GM23338 (cell line): ENCODE data around the gene CMKLR1. TPM values are rescaled to one million over a fixed set of nuclear protein-coding genes. Genes with fewer than 3 reads are reported as not detected.

ENCODE experiments used
- ATAC-seq: fragments of 200-7000 bp; cut with Tn5 transposase; 3 replicates; pipeline ENCODE4 v1.9.1; 2020
- DNase-seq: peaks from one replicate; pipeline ENCODE4 v3.0.0-alpha.2; 2015; ENCODE audit warnings: low spot score
- H2AFZ ChIP-seq: fragments of 200-600 bp; sonication (generic); 2 replicates; pipeline ENCODE4 v1.8.0; 2016; ENCODE audit warnings: antibody characterized with exemption, mild to moderate bottlenecking, moderate library complexity
- H3F3A ChIP-seq: fragments of 200-600 bp; sonication (generic); replicated peaks from 2 replicates; pipeline ENCODE4 v1.8.0; 2017; ENCODE audit warnings: antibody characterized with exemption, mixed run types, low read depth
- H3K27ac ChIP-seq: fragments of 200-600 bp; sonication (generic); 2 replicates; pipeline ENCODE4 v1.6.1; 2016; ENCODE audit warnings: low read depth
- H3K27me3 ChIP-seq: fragments of 200-600 bp; sonication (generic); 2 replicates; pipeline ENCODE4 v1.8.0; 2016; ENCODE audit warnings: mild to moderate bottlenecking, mixed run types, moderate library complexity; ENCODE audit not compliant: insufficient read depth
- H3K36me3 ChIP-seq: fragments of 200-600 bp; sonication (generic); 2 replicates; pipeline ENCODE4 v1.8.0; 2016; ENCODE audit warnings: mild to moderate bottlenecking; ENCODE audit not compliant: insufficient read depth
- H3K4me1 ChIP-seq: fragments of 200-600 bp; sonication (generic); 2 replicates; pipeline ENCODE4 v1.8.0; 2016; ENCODE audit warnings: mild to moderate bottlenecking, moderate library complexity; ENCODE audit not compliant: insufficient read depth
- H3K4me2 ChIP-seq: fragments of 200-600 bp; sonication (generic); 2 replicates; pipeline ENCODE4 v1.7.1; 2017; ENCODE audit warnings: mixed run types
- H3K4me3 ChIP-seq: fragments of 200-600 bp; sonication (generic); 2 replicates; pipeline ENCODE4 v1.6.1; 2016; ENCODE audit warnings: mixed run types
- H3K79me2 ChIP-seq: fragments of 200-600 bp; sonication (generic); replicated peaks from 2 replicates; pipeline ENCODE4 v1.8.0; 2017; ENCODE audit warnings: mild to moderate bottlenecking; ENCODE audit not compliant: insufficient read depth
- H3K9me2 ChIP-seq: fragments of 200-600 bp; sonication (generic); 2 replicates; pipeline ENCODE4 v1.8.0; 2017; ENCODE audit not compliant: insufficient read depth
- H4K20me1 ChIP-seq: fragments of 200-600 bp; sonication (generic); replicated peaks from 2 replicates; pipeline ENCODE4 v1.8.0; 2017; ENCODE audit warnings: mild to moderate bottlenecking; ENCODE audit not compliant: insufficient read depth
- H3K27ac Mint-ChIP-seq: 2 replicates; pipeline ENCODE4 v1.8.0; 2020; ENCODE audit warnings: inconsistent platforms, mild to moderate bottlenecking, moderate library complexity, mixed read lengths
- H3K27me3 Mint-ChIP-seq: 3 replicates; pipeline ENCODE4 v1.8.0; 2022; ENCODE audit warnings: low read depth, mild to moderate bottlenecking, moderate library complexity, mixed read lengths, inconsistent platforms; ENCODE audit not compliant: insufficient read depth, poor library complexity
- H3K36me3 Mint-ChIP-seq: 3 replicates; pipeline ENCODE4 v1.8.0; 2021; ENCODE audit warnings: low read depth, mild to moderate bottlenecking, inconsistent platforms, moderate library complexity, mixed read lengths
- H3K4me1 Mint-ChIP-seq: 3 replicates; pipeline ENCODE4 v1.8.0; 2020; ENCODE audit warnings: mild to moderate bottlenecking, inconsistent platforms, mixed read lengths
- H3K4me3 Mint-ChIP-seq: 3 replicates; pipeline ENCODE4 v1.8.0; 2021; ENCODE audit warnings: moderate library complexity, mild to moderate bottlenecking, inconsistent platforms, mixed read lengths
- H3K9me3 Mint-ChIP-seq: 3 replicates; pipeline ENCODE4 v1.8.0; 2020; ENCODE audit warnings: moderate library complexity, mild to moderate bottlenecking, inconsistent platforms, mixed read lengths
- CREB1 ChIP-seq: fragments of 250-450 bp; sonication (Bioruptor Pico); IDR thresholded peaks from 2 replicates; pipeline ENCODE4 v1.5.0; 2020; ENCODE audit warnings: low read depth, mild to moderate bottlenecking, moderate library complexity
- EZH2 ChIP-seq: fragments of 200-600 bp; sonication (generic); IDR thresholded peaks from one replicate; pipeline ENCODE4 v1.8.0; 2017; ENCODE audit warnings: antibody characterized with exemption, mild to moderate bottlenecking, low read depth; ENCODE audit not compliant: unreplicated experiment
- JUNB ChIP-seq: IDR thresholded peaks from one replicate; pipeline ENCODE4 v1.6.1; 2016; ENCODE audit warnings: antibody characterized with exemption; ENCODE audit not compliant: unreplicated experiment
- NANOG ChIP-seq: IDR thresholded peaks from 2 replicates; pipeline ENCODE4 v1.6.1; 2016; ENCODE audit warnings: antibody characterized with exemption, borderline replicate concordance
- POLR2AphosphoS5 ChIP-seq: IDR thresholded peaks from 2 replicates; pipeline ENCODE4 v1.6.1; 2016; ENCODE audit warnings: antibody characterized with exemption, low read depth
- STAT1 ChIP-seq: IDR thresholded peaks from one replicate; pipeline ENCODE4 v1.6.1; 2016; ENCODE audit warnings: antibody characterized with exemption; ENCODE audit not compliant: unreplicated experiment
- ZNF114 ChIP-seq: fragments of 250-450 bp; sonication (Bioruptor Pico); IDR thresholded peaks from 2 replicates; pipeline ENCODE4 v1.5.0; 2020; ENCODE audit warnings: mild to moderate bottlenecking, moderate library complexity
- ZNF331 ChIP-seq: fragments of 250-450 bp; sonication (Bioruptor Pico); IDR thresholded peaks from 2 replicates; pipeline ENCODE4 v1.5.0; 2020; ENCODE audit warnings: low read depth, mild to moderate bottlenecking, moderate library complexity
- polyA plus RNA-seq: library from polyadenylated mRNA; unstranded; fragments of >200 nt; fragmentation: Nextera tagmentation; extraction: Ambion mirVana; gene quantifications from 2 replicates; pipeline ENCODE4 v1.2.1, GENCODE V29; 2016
- total RNA-seq: library from RNA; depleted of rRNA; stranded (reverse); fragments of >200 nt; shearing (Covaris generic); gene quantifications from 2 replicates; pipeline ENCODE4 v1.2.3, GENCODE V29; 2014
- TF ChIP-seq, protein P1 (sequence below): IDR thresholded peaks from 2 replicates; pipeline ENCODE4 v1.6.1; 2016; ENCODE audit warnings: antibody characterized with exemption
- TF ChIP-seq, protein P2 (sequence below): IDR thresholded peaks from one replicate; pipeline ENCODE4 v1.6.1; 2018; ENCODE audit warnings: antibody characterized with exemption; ENCODE audit not compliant: unreplicated experiment
- TF ChIP-seq, protein P3 (sequence below), 2 experiments: fragments of 200-600 bp in 1 of 2; sonication (generic) in 1 of 2; conservative IDR thresholded peaks; 2 replicates each; pipeline versions ENCODE4 v1.5.1 to v1.6.1; 2016 to 2017; ENCODE audit warnings: antibody characterized with exemption in 2 of 2, low read depth in 2 of 2, mild to moderate bottlenecking in 2 of 2, moderate library complexity in 1 of 2

Gene CMKLR1
- total and polyA plus RNA-seq, 2 experiments from 2014 or later: 0.40 to 2.6 TPM

- TF ChIP-seq, protein P1, sequence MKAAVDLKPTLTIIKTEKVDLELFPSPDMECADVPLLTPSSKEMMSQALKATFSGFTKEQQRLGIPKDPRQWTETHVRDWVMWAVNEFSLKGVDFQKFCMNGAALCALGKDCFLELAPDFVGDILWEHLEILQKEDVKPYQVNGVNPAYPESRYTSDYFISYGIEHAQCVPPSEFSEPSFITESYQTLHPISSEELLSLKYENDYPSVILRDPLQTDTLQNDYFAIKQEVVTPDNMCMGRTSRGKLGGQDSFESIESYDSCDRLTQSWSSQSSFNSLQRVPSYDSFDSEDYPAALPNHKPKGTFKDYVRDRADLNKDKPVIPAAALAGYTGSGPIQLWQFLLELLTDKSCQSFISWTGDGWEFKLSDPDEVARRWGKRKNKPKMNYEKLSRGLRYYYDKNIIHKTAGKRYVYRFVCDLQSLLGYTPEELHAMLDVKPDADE: no peak
- TF ChIP-seq EZH2: no peak
Measured at GRCh38 chr12:108318472-108319275, 20.4 kb downstream of the CMKLR1 start (continued).

- Histone ChIP-seq H3K9me2 (peaks cover 13% of the 10 kb centered on the region), H3K27ac (no peak overlapping the region), H3K27me3 (no peaks in the 10 kb centered on the region), H3K36me3 (no peaks in the 10 kb centered on the region), H3K4me3 (no peak overlapping the region), H3K4me1 (peaks cover 49% of the 10 kb centered on the region), H3K79me2 (no peaks in the 10 kb centered on the region), H2AFZ (no peak overlapping the region), H4K20me1 (no peaks in the 10 kb centered on the region), H3K4me2 (0 out of 2 replicates have a peak overlapping the region, but pooled peaks have one; percentile 3), H3F3A (0 out of 2 replicates have a peak, but pooled peaks cover 5% of the 10 kb centered on the region)
- Mint-ChIP-seq H3K9me3 (no peaks in the 10 kb centered on the region), H3K27me3 (peaks cover 5% of the 10 kb centered on the region), H3K4me1 (peaks cover 50% of the 10 kb centered on the region), H3K36me3 (no peaks in the 10 kb centered on the region), H3K4me3 (no peak overlapping the region), H3K27ac (no peak overlapping the region)
- DNase-seq (no peak), ATAC-seq (no peak)
- TF ChIP-seq NANOG: no peak
- TF ChIP-seq CREB1 (CRISPR knock-in tag): no peak
- no peak for TF ChIP-seq STAT1
- TF ChIP-seq POLR2AphosphoS5: no peak
- TF ChIP-seq, protein P2, sequence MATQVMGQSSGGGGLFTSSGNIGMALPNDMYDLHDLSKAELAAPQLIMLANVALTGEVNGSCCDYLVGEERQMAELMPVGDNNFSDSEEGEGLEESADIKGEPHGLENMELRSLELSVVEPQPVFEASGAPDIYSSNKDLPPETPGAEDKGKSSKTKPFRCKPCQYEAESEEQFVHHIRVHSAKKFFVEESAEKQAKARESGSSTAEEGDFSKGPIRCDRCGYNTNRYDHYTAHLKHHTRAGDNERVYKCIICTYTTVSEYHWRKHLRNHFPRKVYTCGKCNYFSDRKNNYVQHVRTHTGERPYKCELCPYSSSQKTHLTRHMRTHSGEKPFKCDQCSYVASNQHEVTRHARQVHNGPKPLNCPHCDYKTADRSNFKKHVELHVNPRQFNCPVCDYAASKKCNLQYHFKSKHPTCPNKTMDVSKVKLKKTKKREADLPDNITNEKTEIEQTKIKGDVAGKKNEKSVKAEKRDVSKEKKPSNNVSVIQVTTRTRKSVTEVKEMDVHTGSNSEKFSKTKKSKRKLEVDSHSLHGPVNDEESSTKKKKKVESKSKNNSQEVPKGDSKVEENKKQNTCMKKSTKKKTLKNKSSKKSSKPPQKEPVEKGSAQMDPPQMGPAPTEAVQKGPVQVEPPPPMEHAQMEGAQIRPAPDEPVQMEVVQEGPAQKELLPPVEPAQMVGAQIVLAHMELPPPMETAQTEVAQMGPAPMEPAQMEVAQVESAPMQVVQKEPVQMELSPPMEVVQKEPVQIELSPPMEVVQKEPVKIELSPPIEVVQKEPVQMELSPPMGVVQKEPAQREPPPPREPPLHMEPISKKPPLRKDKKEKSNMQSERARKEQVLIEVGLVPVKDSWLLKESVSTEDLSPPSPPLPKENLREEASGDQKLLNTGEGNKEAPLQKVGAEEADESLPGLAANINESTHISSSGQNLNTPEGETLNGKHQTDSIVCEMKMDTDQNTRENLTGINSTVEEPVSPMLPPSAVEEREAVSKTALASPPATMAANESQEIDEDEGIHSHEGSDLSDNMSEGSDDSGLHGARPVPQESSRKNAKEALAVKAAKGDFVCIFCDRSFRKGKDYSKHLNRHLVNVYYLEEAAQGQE: no peak
- TF ChIP-seq, protein P1: no peak
- no peak for TF ChIP-seq JUNB
- TF ChIP-seq, protein P3, sequence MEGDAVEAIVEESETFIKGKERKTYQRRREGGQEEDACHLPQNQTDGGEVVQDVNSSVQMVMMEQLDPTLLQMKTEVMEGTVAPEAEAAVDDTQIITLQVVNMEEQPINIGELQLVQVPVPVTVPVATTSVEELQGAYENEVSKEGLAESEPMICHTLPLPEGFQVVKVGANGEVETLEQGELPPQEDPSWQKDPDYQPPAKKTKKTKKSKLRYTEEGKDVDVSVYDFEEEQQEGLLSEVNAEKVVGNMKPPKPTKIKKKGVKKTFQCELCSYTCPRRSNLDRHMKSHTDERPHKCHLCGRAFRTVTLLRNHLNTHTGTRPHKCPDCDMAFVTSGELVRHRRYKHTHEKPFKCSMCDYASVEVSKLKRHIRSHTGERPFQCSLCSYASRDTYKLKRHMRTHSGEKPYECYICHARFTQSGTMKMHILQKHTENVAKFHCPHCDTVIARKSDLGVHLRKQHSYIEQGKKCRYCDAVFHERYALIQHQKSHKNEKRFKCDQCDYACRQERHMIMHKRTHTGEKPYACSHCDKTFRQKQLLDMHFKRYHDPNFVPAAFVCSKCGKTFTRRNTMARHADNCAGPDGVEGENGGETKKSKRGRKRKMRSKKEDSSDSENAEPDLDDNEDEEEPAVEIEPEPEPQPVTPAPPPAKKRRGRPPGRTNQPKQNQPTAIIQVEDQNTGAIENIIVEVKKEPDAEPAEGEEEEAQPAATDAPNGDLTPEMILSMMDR (conservative IDR thresholded peaks at IDR 0.05; ENCODE audit: low read depth in 2 of 2): no peak
- TF ChIP-seq ZNF114: no peak
- TF ChIP-seq ZNF331 (CRISPR knock-in tag): no peak
Measured at GRCh38 chr12:108317308-108318234, 21.5 kb downstream of the CMKLR1 start.
